Measurements from ENCODE around the gene PRIM1. TPM values are rescaled to one million over a fixed set of nuclear protein-coding genes. Genes with fewer than 3 reads are reported as not detected.

PRIM1 gene
- total RNA-seq, 1 experiment from 2014 or later = 32.3 TPM

- Histone ChIP-seq H3K27me3 (ENCODE audit: low read length) (no peaks in the 10 kb centered on the region), H3F3A (ENCODE audit: low read length, unreplicated experiment) (peaks cover 7% of the 10 kb centered on the region), H3K36me3 (ENCODE audit: low read depth, low read length) (peaks cover 73% of the 10 kb centered on the region), H3K4me1 (ENCODE audit: insufficient read depth, low read length) (peaks cover 28% of the 10 kb centered on the region), H3K27ac (ENCODE audit: low read length) (no peak overlapping the region), H3K4me2 (ENCODE audit: low read length) (no peak overlapping the region), H3K4me3 (ENCODE audit: low read length) (no peak overlapping the region), H3K79me2 (ENCODE audit: low read length) (peaks cover 92% of the 10 kb centered on the region), H3K9me3 (ENCODE audit: low read length) (no peaks in the 10 kb centered on the region), H2AFZ (ENCODE audit: low read length) (no peak overlapping the region), H3K9me2 (replicated peaks; ENCODE audit: low read length) (no peaks in the 10 kb centered on the region), H3K9ac (ENCODE audit: low read length) (no peak overlapping the region), H4K20me1 (ENCODE audit: low read length) (peaks cover 88% of the 10 kb centered on the region)
- POLR2A ChIA-PET (ENCODE audit: unreplicated experiment) = no interaction called here
- DNase-seq (no peak), ATAC-seq (no peak)
- intact Hi-C loops (cut with micrococcal nuclease) = no loop called here
- no peak for TF ChIP-seq EZH2phosphoT487 (IDR thresholded peaks at IDR 0.05; ENCODE audit: borderline replicate concordance, low read length)
- TF ChIP-seq EZH2 (IDR thresholded peaks at IDR 0.05; ENCODE audit: low read length, unreplicated experiment) = no peak
- no TSS peak for BruUV-seq (replicated peaks)
- CTCF ChIA-PET = no interaction called here
Observed at GRCh38 chr12:56718149-56718548, 34.0 kb downstream of the PRIM1 start.

- no peak overlapping the region for H3K9ac ChIP-seq (ENCODE audit: low read length)
- TF ChIP-seq EZH2phosphoT487 (IDR thresholded peaks at IDR 0.05; ENCODE audit: borderline replicate concordance, low read length) (no peak), EZH2 (IDR thresholded peaks at IDR 0.05; ENCODE audit: low read length, unreplicated experiment) (no peak), CTCF (conservative IDR thresholded peaks at IDR 0.05; ENCODE audit: low read depth, low read length) (no peak)
- H3K9me2 ChIP-seq (replicated peaks; ENCODE audit: low read length) = no peaks in the 10 kb centered on the region
- H3K9me3 ChIP-seq (ENCODE audit: low read length) = no peaks in the 10 kb centered on the region
- H3K36me3 ChIP-seq (ENCODE audit: low read depth, low read length) = peaks cover 76% of the 10 kb centered on the region
- CTCF ChIA-PET = no interaction called here
- no peak overlapping the region for H3K27ac ChIP-seq (ENCODE audit: low read length)
- peaks cover 82% of the 10 kb centered on the region for H4K20me1 ChIP-seq (ENCODE audit: low read length)
- H3K4me1 ChIP-seq (ENCODE audit: insufficient read depth, low read length) = peaks cover 20% of the 10 kb centered on the region
- POLR2A ChIA-PET (ENCODE audit: unreplicated experiment) = no interaction called here
- H3K27me3 ChIP-seq (ENCODE audit: low read length) = no peaks in the 10 kb centered on the region
- no peak overlapping the region for H3K4me2 ChIP-seq (ENCODE audit: low read length)
- no peak overlapping the region for H2AFZ ChIP-seq (ENCODE audit: low read length)
- no peak overlapping the region for H3K4me3 ChIP-seq (ENCODE audit: low read length)
- ATAC-seq (no peak), DNase-seq (no peak)
- peaks cover 83% of the 10 kb centered on the region for H3K79me2 ChIP-seq (ENCODE audit: low read length)
- BruUV-seq (replicated peaks) = no TSS peak
- intact Hi-C loops (cut with micrococcal nuclease) = no loop called here
- H3F3A ChIP-seq (ENCODE audit: low read length, unreplicated experiment) = peaks cover 7% of the 10 kb centered on the region
Observed at GRCh38 chr12:56716933-56717880, 34.9 kb downstream of the PRIM1 start.

DNA sequence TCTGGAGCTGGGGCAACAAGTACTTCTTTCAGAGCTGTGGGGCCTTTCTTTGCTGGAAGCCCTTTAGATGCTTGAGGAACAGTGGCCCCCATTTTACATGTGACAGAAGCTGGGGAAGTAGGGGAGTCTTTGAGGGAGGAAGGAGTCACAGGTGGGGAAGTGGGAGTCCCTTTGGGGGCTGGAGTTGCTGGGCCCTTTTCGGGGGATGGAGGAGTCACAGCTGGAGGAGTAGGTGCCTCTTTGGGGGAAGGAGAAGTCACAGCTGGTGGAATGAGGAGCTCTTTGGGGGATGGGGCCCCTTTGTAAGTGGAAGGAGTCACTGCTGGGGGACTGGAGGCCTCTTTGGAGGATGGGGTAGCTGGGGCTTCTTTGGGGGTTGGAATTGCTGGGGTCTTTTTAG, 35.7 kb downstream of the PRIM1 start:
- intact Hi-C loops (cut with micrococcal nuclease) = no loop called here
- Histone ChIP-seq H3K36me3 (ENCODE audit: low read depth, low read length) (peaks cover 77% of the 10 kb centered on the region), H3K9me3 (ENCODE audit: low read length) (no peaks in the 10 kb centered on the region), H3K4me1 (ENCODE audit: insufficient read depth, low read length) (peaks cover 13% of the 10 kb centered on the region), H3K9me2 (replicated peaks; ENCODE audit: low read length) (no peaks in the 10 kb centered on the region), H3K27ac (ENCODE audit: low read length) (no peak overlapping the region), H3K4me3 (ENCODE audit: low read length) (no peak overlapping the region), H3K9ac (ENCODE audit: low read length) (no peak overlapping the region), H4K20me1 (ENCODE audit: low read length) (peaks cover 75% of the 10 kb centered on the region), H3F3A (ENCODE audit: low read length, unreplicated experiment) (peaks cover 8% of the 10 kb centered on the region), H3K27me3 (ENCODE audit: low read length) (no peaks in the 10 kb centered on the region), H3K79me2 (ENCODE audit: low read length) (peaks cover 75% of the 10 kb centered on the region), H2AFZ (ENCODE audit: low read length) (no peak overlapping the region), H3K4me2 (ENCODE audit: low read length) (no peak overlapping the region)
- ATAC-seq (no peak), DNase-seq (no peak)
- no TSS peak for BruUV-seq (replicated peaks)
- ChIA-PET POLR2A (ENCODE audit: unreplicated experiment) (no interaction called here), CTCF (no interaction called here)
- TF ChIP-seq CTCF (conservative IDR thresholded peaks at IDR 0.05; ENCODE audit: low read depth, low read length) (no peak), EZH2phosphoT487 (IDR thresholded peaks at IDR 0.05; ENCODE audit: borderline replicate concordance, low read length) (no peak), EZH2 (IDR thresholded peaks at IDR 0.05; ENCODE audit: low read length, unreplicated experiment) (no peak)
